GM18907 (cell line): ENCODE results near the gene CNP.
"Not testable (repeated sequence)": the region's sequence is repeated elsewhere in the genome, so short reads cannot be mapped to it uniquely, and the experiment has no call there.

Experiments used
- ATAC-seq: cut with Tn5 transposase; IDR thresholded peaks from one replicate; pipeline ENCODE4 v1.9.1; 2021; ENCODE audit warnings: mild to moderate bottlenecking, moderate library complexity; ENCODE audit not compliant: unreplicated experiment

CNP gene

GRCh38 chr17:42001729-42002128, 35.1 kb downstream of the CNP start:
- ATAC-seq, result no peak

- no peak for ATAC-seq
These were observed 35.7 kb downstream of the CNP start for GRCh38 chr17:42002175-42002791.

GRCh38 chr17:42002792-42003301, 36.3 kb downstream of the CNP start:
- ATAC-seq, result no peak

DNA sequence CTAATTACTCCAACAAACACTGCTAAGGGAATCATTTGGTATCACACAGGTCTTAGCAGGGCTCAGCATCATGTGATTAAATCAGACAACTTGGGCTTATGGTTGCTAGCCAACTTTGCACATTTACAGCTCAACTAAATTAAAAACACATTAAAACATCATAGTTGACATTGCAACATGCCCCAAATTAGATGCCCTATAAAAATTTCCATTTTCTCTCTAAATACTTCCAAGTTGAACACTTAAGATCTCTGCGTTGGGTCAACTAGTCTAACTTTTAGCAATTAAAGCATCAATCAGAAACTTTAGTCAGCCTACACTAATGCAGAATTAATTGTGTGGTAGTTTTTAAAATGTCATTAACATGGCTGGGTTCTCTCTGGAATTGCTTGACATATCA, 38.6 kb downstream of the CNP start:
- no peak for ATAC-seq

- ATAC-seq, result no peak
These were observed 42.6 kb downstream of the CNP start for GRCh38 chr17:42009170-42009569.

GRCh38 chr17:42010266-42010680, 43.7 kb downstream of the CNP start:
- ATAC-seq, result not testable (repeated sequence)

- no peak for ATAC-seq
These were observed 44.4 kb downstream of the CNP start for GRCh38 chr17:42010898-42011516.

GRCh38 chr17:42012363-42012762, 45.8 kb downstream of the CNP start:
- not testable (repeated sequence) for ATAC-seq

DNA sequence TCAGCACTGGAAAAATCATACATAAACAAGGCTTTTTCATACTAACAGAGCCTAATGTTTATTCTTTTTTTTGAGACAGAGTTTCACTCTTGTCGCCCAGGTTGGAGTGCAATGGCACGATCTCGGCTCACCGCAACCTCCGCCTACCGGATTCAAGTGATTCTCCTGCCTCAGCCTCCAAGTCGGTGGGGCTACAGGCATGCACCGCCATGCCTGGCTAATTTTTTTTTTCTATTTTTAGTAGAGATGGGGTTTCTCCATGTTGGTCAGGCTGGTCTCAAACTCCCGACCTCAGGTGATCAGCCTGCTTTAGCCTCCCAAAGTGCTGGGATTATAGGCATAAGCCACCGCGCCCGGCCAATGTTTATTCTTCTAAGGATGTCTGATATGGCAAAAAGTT, 47.1 kb downstream of the CNP start:
- ATAC-seq, result not testable (repeated sequence)

GRCh38 chr17:42016411-42016831, 49.8 kb downstream of the CNP start:
- ATAC-seq, result no peak

- ATAC-seq, result peak; percentile 78
These were observed 50.6 kb downstream of the CNP start, which contains the start of gene DNAJC7 for GRCh38 chr17:42016941-42017865. Gene DNAJC7, minus strand, starts transcription at chr17:42017439. Its CDS starts 23 bp downstream, at chr17:42017416.

- no peak for ATAC-seq
These were observed 51.2 kb downstream of the CNP start for GRCh38 chr17:42017866-42018200.

GRCh38 chr17:42018339-42018738, 51.7 kb downstream of the CNP start:
- ATAC-seq, result no peak

GRCh38 chr17:42018988-42019387, 52.4 kb downstream of the CNP start:
- no peak for ATAC-seq

- ATAC-seq, result peak; percentile 59
These were observed 53.2 kb downstream of the CNP start, which contains the start of gene NKIRAS2 for GRCh38 chr17:42019509-42020404. Gene NKIRAS2, plus strand, starts transcription at chr17:42020090. Its CDS starts 1,488 bp downstream, at chr17:42021578.

DNA sequence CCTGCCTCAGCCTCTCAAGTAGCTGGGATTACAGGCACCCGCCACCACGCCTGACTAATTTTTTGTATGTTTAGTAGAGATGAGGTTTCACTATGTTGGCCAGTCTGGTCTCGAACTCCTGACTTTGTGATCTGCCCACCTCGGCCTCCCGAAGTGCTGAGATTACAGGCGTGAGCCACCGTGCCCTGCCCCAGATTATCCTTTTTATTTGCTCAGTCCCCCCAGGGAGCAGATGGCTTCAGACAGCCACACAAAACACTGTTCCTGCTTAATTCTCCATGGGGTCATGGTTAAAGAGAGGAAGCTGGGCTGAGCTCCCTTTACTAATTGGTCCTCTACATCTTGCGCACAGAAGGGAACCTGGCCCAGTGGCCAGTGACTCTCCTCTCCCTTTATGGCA, 54.2 kb downstream of the CNP start:
- not testable (repeated sequence) for ATAC-seq

DNA sequence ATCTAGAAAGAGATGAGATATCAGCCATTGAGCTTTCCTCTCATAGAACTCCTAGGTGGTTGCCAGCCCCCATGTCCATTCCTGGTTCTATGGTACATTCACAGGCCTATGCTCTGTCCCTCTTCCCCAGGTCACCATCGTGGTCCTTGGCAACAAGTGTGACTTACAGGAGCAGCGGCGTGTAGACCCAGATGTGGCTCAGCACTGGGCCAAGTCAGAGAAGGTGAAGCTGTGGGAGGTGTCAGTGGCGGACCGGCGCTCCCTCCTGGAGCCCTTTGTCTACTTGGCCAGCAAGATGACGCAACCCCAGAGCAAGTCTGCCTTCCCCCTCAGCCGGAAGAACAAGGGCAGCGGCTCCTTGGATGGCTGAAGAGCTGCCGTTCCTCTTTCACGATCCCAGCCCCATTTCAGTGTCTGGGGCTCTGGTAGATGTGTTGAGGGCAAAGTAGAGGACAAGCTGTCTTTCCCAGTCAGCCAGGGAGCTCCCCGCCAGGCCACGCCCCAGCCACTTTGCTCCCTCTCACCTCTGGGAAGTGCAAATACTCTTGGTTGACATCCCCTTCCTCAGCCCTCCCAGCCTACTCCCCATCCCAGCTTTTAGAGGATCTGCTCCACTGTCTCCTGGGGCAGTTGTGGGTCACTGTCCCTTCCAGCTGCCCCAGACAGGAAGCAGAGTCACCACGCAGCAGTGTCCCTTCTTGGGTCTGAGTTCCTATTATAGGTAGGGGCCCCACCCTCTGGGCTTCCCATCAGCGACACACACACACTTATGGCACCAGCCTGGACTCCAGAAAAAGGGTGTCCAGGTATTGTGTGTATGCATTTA, 57.1 kb downstream of the CNP start:
- no peak for ATAC-seq

- no peak for ATAC-seq
These were observed 58.6 kb downstream of the CNP start for GRCh38 chr17:42025191-42025579.

GRCh38 chr17:42025936-42026335, 59.3 kb downstream of the CNP start:
- ATAC-seq, result no peak
